Lung (tissue), 12 donors: ENCODE data around the gene KBTBD12. TPM values are rescaled to one million over a fixed set of nuclear protein-coding genes. Genes with fewer than 3 reads are reported as not detected.

Source experiments
- ATAC-seq: fragments of 200-7000 bp; cut with Tn5 transposase; one replicate; pipeline ENCODE4 v1.9.1; 2020; ENCODE audit warnings: moderate number of reproducible peaks; ENCODE audit not compliant: insufficient read depth, low FRiP score
- DNase-seq, 3 donors: peaks; one replicate each; pipeline ENCODE4 v3.0.0-alpha.2; 2013 to 2017
- H3K27ac ChIP-seq, 2 donors: one replicate each; pipeline ENCODE4 v1.5.1; 2013; ENCODE audit warnings: mild to moderate bottlenecking in 2 of 2, moderate library complexity in 2 of 2, control low read depth in 1 of 2, inconsistent platforms in 1 of 2, low read depth in 1 of 2, low read length in 1 of 2
- H3K27me3 ChIP-seq, 3 donors: one replicate each; pipeline ENCODE4 v1.5.1; 2013; ENCODE audit warnings: low read length in 2 of 3; ENCODE audit not compliant: control insufficient read depth in 3 of 3, insufficient read depth in 3 of 3
- H3K36me3 ChIP-seq, 4 donors: one replicate each; pipeline ENCODE4 v1.5.1; 2013; ENCODE audit warnings: low read length in 4 of 4, mild to moderate bottlenecking in 1 of 4, moderate library complexity in 1 of 4; ENCODE audit not compliant: control insufficient read depth in 4 of 4, insufficient read depth in 4 of 4
- H3K4me1 ChIP-seq, 5 donors: one replicate each; pipeline ENCODE4 v1.5.1; 2013; ENCODE audit warnings: low read length in 5 of 5, mild to moderate bottlenecking in 2 of 5, moderate library complexity in 1 of 5; ENCODE audit not compliant: control insufficient read depth in 5 of 5, insufficient read depth in 5 of 5
- H3K4me3 ChIP-seq: one replicate; pipeline ENCODE4 v1.5.1; 2013; ENCODE audit warnings: mild to moderate bottlenecking, control low read depth, moderate library complexity
- H3K9ac ChIP-seq, 2 donors: one replicate each; pipeline ENCODE4 v1.5.1; 2013; ENCODE audit warnings: low read length in 2 of 2, control low read depth in 1 of 2; ENCODE audit not compliant: insufficient read depth in 1 of 2
- H3K9me3 ChIP-seq, 4 donors: one replicate each; pipeline ENCODE4 v1.5.1; 2013; ENCODE audit warnings: low read length in 3 of 4, mild to moderate bottlenecking in 1 of 4, moderate library complexity in 1 of 4; ENCODE audit not compliant: control insufficient read depth in 4 of 4, insufficient read depth in 3 of 4
- WGBS, 2 donors: extraction: QIAGEN DNeasy Blood & Tissue Kit; methylation state at CpG; one replicate each; pipeline ENCODE4 v1.1.7; 2013; 5-methylcytosine and 5-hydroxymethylcytosine counted together
- polyA plus RNA-seq, 2 donors: library from polyadenylated mRNA; stranded (reverse); fragments of 200-250 nt; gene quantifications; one replicate each; pipeline ENCODE4 v1.2.1, GENCODE V29; 2013
- total RNA-seq, 2 donors: library from RNA; depleted of rRNA in 1 of 2; stranded (reverse); fragments of >200 nt in 1 of 2; gene quantifications; one replicate each; pipeline ENCODE4 v1.2.1, GENCODE V29; 2014 to 2021
- TF ChIP-seq, protein P1 (sequence below): IDR thresholded peaks from 2 replicates; pipeline ENCODE4 v1.5.1; 2012; ENCODE audit warnings: mild to moderate bottlenecking; ENCODE audit errors: control extremely low read depth, extremely low read depth
- donor health status: control.
- donor health status: control.
- donor health status: Bipolar disorder and iron deficiency.
- donor health status: healthy.
- donor health status: DM: yes; HTN: yes; CAD: no.

The KBTBD12 gene
- total and polyA plus RNA-seq, 4 donors: 0.29 to 3.1 (median 0.62) TPM

DNA sequence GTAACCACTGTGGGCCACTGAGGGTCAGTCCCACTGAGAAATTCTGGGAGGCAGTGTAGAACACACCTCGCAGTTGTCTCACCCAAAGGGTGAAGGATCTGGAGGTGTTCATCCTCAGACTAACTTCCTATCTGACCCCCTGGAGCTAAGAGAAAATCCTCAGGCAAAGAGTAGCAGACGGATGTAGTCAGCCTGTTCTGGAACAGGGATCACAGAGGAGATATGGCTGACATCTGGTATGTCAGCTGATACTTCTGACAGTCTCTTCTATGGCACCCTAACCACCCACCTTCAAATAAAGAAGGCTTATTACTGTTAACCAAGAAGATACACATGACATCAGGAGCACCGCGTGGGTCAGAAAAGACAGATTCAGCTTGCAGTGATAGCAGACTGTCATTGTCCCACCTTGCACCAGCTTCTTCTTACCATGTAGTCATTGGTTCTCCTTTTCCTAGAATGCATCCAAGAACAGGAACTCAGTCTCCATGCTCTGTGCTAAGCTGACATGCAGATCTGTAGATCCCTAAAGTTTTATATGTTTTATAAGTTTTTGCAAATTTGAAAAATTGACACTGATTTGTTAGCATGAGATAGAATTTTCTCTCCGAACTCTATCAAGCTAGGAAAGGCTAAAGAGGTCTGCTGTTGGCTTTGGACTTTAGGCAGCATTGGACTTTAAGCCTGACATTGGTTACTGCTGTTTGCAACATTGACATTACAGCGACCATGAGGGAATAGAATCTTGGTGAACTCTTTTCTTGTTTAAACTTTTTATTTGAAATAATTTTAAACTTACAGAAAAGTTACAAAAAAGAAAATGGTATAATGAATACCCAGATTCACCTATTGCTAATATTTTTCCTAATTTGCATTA, 60.4 kb downstream of the KBTBD12 start:
- peaks cover 0 to 11% (median 4%) of the 10 kb centered on the region in 3 donors for H3K27me3 ChIP-seq
- no peak for ATAC-seq
- no peaks in the 10 kb centered on the region for H3K4me1 ChIP-seq
- no peak overlapping the region for H3K9ac ChIP-seq
- no peaks in the 10 kb centered on the region for H3K9me3 ChIP-seq
- TF ChIP-seq, protein P1, sequence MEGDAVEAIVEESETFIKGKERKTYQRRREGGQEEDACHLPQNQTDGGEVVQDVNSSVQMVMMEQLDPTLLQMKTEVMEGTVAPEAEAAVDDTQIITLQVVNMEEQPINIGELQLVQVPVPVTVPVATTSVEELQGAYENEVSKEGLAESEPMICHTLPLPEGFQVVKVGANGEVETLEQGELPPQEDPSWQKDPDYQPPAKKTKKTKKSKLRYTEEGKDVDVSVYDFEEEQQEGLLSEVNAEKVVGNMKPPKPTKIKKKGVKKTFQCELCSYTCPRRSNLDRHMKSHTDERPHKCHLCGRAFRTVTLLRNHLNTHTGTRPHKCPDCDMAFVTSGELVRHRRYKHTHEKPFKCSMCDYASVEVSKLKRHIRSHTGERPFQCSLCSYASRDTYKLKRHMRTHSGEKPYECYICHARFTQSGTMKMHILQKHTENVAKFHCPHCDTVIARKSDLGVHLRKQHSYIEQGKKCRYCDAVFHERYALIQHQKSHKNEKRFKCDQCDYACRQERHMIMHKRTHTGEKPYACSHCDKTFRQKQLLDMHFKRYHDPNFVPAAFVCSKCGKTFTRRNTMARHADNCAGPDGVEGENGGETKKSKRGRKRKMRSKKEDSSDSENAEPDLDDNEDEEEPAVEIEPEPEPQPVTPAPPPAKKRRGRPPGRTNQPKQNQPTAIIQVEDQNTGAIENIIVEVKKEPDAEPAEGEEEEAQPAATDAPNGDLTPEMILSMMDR: no peak
- H3K36me3 ChIP-seq: peaks cover 0 to under 1% (median 0%) of the 10 kb centered on the region in 4 donors
- 87 to 91% methylated on average over 6 of the region's 6 CpGs for WGBS, 2 donors
- no peak overlapping the region for H3K27ac ChIP-seq
- DNase-seq: no peak
- H3K4me3 ChIP-seq: no peak overlapping the region

DNA sequence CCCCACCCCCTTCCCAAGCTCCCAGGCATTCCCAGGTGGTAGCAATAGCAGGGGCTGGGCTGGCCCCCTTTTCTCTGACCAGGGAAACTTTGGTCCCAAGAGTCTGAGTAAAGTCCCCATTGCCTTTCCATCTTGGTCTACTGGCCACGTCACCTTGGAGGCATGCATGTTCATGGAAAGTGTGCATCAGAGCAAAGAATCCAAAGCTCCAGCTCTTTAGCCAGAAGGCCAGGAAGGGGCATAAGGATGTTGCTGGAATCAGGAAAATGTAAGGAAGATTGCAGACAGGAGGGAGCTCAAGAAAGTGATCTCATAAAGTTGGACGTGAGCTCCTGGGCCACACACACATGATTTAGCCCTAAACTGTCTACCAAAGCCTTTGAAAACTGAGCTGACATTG, 63.6 kb downstream of the KBTBD12 start:
- ATAC-seq: no peak

DNA sequence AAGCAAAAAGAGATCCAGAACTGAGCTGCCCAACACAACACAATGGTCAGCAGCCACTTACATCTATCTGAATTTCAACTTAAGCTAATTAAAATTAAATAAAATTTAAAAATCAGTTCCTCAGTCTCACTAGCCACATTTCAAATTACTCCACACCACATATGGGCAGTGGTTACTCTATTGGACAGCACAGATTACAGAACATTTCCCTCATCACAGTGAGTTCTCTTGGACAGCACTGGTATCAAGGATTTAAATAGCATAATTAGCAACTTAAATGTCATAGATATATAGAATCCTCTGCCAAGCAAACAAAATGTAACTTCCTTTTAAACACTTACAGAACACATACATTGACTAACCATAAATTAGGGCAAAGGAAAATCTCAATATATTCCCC, 64.4 kb downstream of the KBTBD12 start:
- ATAC-seq (no peak), DNase-seq (no peak)
- Histone ChIP-seq H3K4me1 (no peaks in the 10 kb centered on the region), H3K9ac (no peak overlapping the region), H3K9me3 (no peaks in the 10 kb centered on the region), H3K36me3 (no peaks in the 10 kb centered on the region), H3K4me3 (no peak overlapping the region), H3K27ac (no peak overlapping the region), H3K27me3 (peaks cover 0 to 6% (median 4%) of the 10 kb centered on the region in 3 donors)
- TF ChIP-seq, protein P1: no peak

More for the DNA sequence above, 63.6 kb downstream of the KBTBD12 start:
- no peaks in the 10 kb centered on the region for H3K4me1 ChIP-seq
- TF ChIP-seq, protein P1: no peak
- no peak overlapping the region for H3K27ac ChIP-seq
- no peak overlapping the region for H3K9ac ChIP-seq
- H3K9me3 ChIP-seq: no peaks in the 10 kb centered on the region
- 91 to 96% methylated on average over 2 of the region's 2 CpGs for WGBS, 2 donors
- H3K4me3 ChIP-seq: no peak overlapping the region
- H3K36me3 ChIP-seq: no peaks in the 10 kb centered on the region
- peaks cover 0 to 6% (median 4%) of the 10 kb centered on the region in 3 donors for H3K27me3 ChIP-seq
- DNase-seq: no peak
